GM11168 (cell line): Measurements from ENCODE around the gene OSTN.
"Not testable (repeated sequence)": the region's sequence is repeated elsewhere in the genome, so short reads cannot be mapped to it uniquely, and the experiment has no call there.

ENCODE experiments used
- in situ Hi-C: fragments of 300-500 bp; cut with MboI; formaldehyde crosslinking; loops from one replicate; pipeline ENCODE4 v1.12.0; 2022; ENCODE audit warnings: low sequenced_read_pairs; ENCODE audit not compliant: unreplicated experiment

Gene OSTN

GRCh38 chr3:191260431-191261303, 61.6 kb downstream of the OSTN start:
- in situ Hi-C loops = no loop called here

- in situ Hi-C loops = no loop called here
These were observed 62.2 kb downstream of the OSTN start for GRCh38 chr3:191261304-191261638.

- in situ Hi-C loops = no loop called here
These were observed 63.6 kb downstream of the OSTN start for GRCh38 chr3:191262650-191263049.

GRCh38 chr3:191263365-191263764, 64.3 kb downstream of the OSTN start:
- in situ Hi-C loops = no loop called here

GRCh38 chr3:191263850-191264249, 64.8 kb downstream of the OSTN start:
- in situ Hi-C loops = no loop called here

- in situ Hi-C loops = no loop called here
These were observed 69.7 kb downstream of the OSTN start for GRCh38 chr3:191268737-191269136.

- in situ Hi-C loops = no loop called here
These were observed 70.4 kb downstream of the OSTN start for GRCh38 chr3:191269289-191270085.

- in situ Hi-C loops = not testable (repeated sequence)
These were observed 76.2 kb downstream of the OSTN start for GRCh38 chr3:191275244-191275643.

GRCh38 chr3:191275751-191276150, 76.7 kb downstream of the OSTN start:
- in situ Hi-C loops = no loop called here

GRCh38 chr3:191280111-191280510, 81.1 kb downstream of the OSTN start:
- in situ Hi-C loops = no loop called here

- in situ Hi-C loops = no loop called here
These were observed 81.8 kb downstream of the OSTN start for GRCh38 chr3:191280882-191281281.

- in situ Hi-C loops = no loop called here
These were observed 83.5 kb downstream of the OSTN start for GRCh38 chr3:191282251-191283185.

- in situ Hi-C loops = no loop called here
These were observed 84.4 kb downstream of the OSTN start for GRCh38 chr3:191283400-191283799.

- in situ Hi-C loops = no loop called here
These were observed 91.4 kb downstream of the OSTN start for GRCh38 chr3:191290311-191291025.

GRCh38 chr3:191292243-191293015, 93.4 kb downstream of the OSTN start:
- in situ Hi-C loops = no loop called here

- in situ Hi-C loops = no loop called here
These were observed 95.2 kb downstream of the OSTN start for GRCh38 chr3:191294291-191294690.

- in situ Hi-C loops = no loop called here
These were observed 97.0 kb downstream of the OSTN start for GRCh38 chr3:191296041-191296541.

GRCh38 chr3:191298846-191299245, 99.8 kb downstream of the OSTN start:
- in situ Hi-C loops = no loop called here

GRCh38 chr3:191300422-191300821, 101.4 kb downstream of the OSTN start:
- in situ Hi-C loops = no loop called here
